Naive thymus-derived CD8-positive, alpha-beta T cell (primary cell): ENCODE data around the gene PMEL. TPM values are rescaled to one million over a fixed set of nuclear protein-coding genes. Genes with fewer than 3 reads are reported as not detected.
"Not testable (repeated sequence)": the region's sequence is repeated elsewhere in the genome, so short reads cannot be mapped to it uniquely, and the experiment has no call there.

Experiments used
- ATAC-seq, 2 donors: fragments of 150-1000 bp; cut with Tn5 transposase in 1 of 2; sonication (Bioruptor Pico), chemical (Tn5 transposase) in 1 of 2; 1 replicate in 1 of 2; 2 replicates in 1 of 2; pipeline ENCODE4 v1.10.0; 2021; ENCODE audit warnings: mild to moderate bottlenecking in 2 of 2, moderate library complexity in 2 of 2
- POLR2A ChIA-PET: fragments of 350-600 bp; sonication (Branson Sonifier 250); formaldehyde crosslinking; loops from one replicate; lab custom pipeline; 2021; ENCODE audit warnings: antibody characterized with exemption; lab: Charles Lee
- DNase-seq, 10 donors: peaks; one replicate each; pipeline versions ENCODE4 v3.0.0 to v3.0.0-alpha.2; 2020 to 2022
- H3K27ac Mint-ChIP-seq, 10 donors: one replicate each; pipeline ENCODE4 v1.8.0; 2020 to 2022; ENCODE audit warnings: mild to moderate bottlenecking in 10 of 10, mixed read lengths in 10 of 10, moderate library complexity in 4 of 10, inconsistent platforms in 1 of 10
- H3K27me3 Mint-ChIP-seq, 5 donors: one replicate each; pipeline ENCODE4 v1.8.0; 2021 to 2022; ENCODE audit warnings: mixed read lengths in 5 of 5
- H3K36me3 Mint-ChIP-seq, 3 donors: one replicate each; pipeline ENCODE4 v1.8.0; 2020 to 2022; ENCODE audit warnings: mixed read lengths in 3 of 3, mild to moderate bottlenecking in 2 of 3, inconsistent platforms in 1 of 3
- H3K4me1 Mint-ChIP-seq, 4 donors: one replicate each; pipeline ENCODE4 v1.8.0; 2021 to 2022; ENCODE audit warnings: mixed read lengths in 4 of 4
- H3K4me3 Mint-ChIP-seq, 10 donors: one replicate each; pipeline ENCODE4 v1.8.0; 2020 to 2022; ENCODE audit warnings: mild to moderate bottlenecking in 10 of 10, mixed read lengths in 10 of 10, moderate library complexity in 6 of 10, inconsistent platforms in 1 of 10
- H3K9me3 Mint-ChIP-seq, 9 donors: one replicate each; pipeline ENCODE4 v1.8.0; 2020 to 2022; ENCODE audit warnings: mixed read lengths in 9 of 9, mild to moderate bottlenecking in 3 of 9, inconsistent platforms in 1 of 9, moderate library complexity in 1 of 9
- polyA plus RNA-seq, 3 donors: library from polyadenylated mRNA; unstranded; fragments of 300-500 nt; fragmentation: Illumina TruSeq; gene quantifications; one replicate each; pipeline ENCODE4 v1.2.3, GENCODE V29; 2021
- total RNA-seq, 8 experiments: library from RNA in 2 of 8; stranded (reverse) in 2 of 8; gene quantifications; one replicate each; pipeline ENCODE4 v1.2.3 and lab custom pipeline; 2021 to 2026

The PMEL gene
- total and polyA plus RNA-seq, 5 experiments from 2014 or later = 0.15 TPM; not detected in 4

GRCh38 chr12:55927588-55928502 is 38.0 kb downstream of the PMEL start, which contains the start of gene PYM1:
PYM1 (minus strand) TSS chr12:55927894; CDS start chr12:55927761, 133 bp downstream.
- no peaks in the 10 kb centered on the region for H3K27me3 Mint-ChIP-seq
- ATAC-seq = peak in 1 of 2 donors; percentile 5

DNA sequence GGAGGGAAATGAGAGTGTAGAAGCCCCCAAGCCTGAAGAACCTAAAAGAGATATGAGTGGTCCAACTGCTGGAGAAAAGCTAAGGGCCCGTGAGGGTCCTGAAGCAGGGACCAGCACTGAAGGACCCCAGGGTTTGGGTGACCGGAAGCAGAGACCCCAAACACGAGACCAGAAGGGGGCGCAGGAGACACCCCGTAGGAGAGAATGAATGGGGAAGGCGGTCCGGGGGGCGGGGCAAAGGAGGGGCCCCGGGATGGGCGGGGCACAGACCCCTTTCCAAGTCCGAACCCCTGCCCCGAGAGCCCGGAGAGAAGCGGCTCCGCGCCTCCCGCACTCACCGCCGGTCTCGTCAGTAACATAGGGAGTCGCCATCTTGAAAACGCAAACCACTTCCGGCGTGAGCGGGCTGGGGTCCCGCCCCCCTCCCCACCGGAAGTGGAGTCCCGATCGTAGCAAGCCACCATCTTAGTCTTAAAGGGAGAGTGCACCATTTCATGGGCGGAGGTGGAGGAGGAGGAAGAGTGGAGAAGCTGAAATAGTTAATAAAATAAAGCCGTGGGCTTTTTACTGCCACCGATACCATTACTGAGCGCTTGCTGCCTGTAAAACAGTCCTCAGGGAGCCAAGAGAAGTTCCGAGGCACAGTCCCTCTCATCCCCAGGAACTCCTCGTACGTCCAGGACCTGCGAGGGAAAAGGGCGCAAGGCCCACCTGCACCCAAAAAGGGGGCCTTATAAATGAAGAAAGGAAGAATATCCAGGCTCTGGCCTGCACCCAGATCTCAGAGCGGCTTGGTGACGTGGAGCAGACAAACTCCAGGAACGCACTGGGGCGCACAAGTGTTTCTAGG is 38.9 kb downstream of the PMEL start:
- no peaks in the 10 kb centered on the region for H3K27me3 Mint-ChIP-seq
- H3K4me1 Mint-ChIP-seq = peaks cover 34 to 67% (median 51%) of the 10 kb centered on the region in 4 donors
- H3K4me3 Mint-ChIP-seq = peak overlapping the region; percentile 92 to 100 (median 98)
- no peaks in the 10 kb centered on the region for H3K9me3 Mint-ChIP-seq
- DNase-seq (peak; percentile 77 to 96 (median 88)), ATAC-seq (peak; percentile 41 to 46)
- H3K36me3 Mint-ChIP-seq = peaks cover 14 to 28% (median 19%) of the 10 kb centered on the region in 3 donors
- peak overlapping the region; percentile 95 to 100 (median 98) for H3K27ac Mint-ChIP-seq
- POLR2A ChIA-PET = interaction anchor here (0.6 to 10.9 kb wide), 36 partner anchors 10 to 1647 kb away, joined by 3 to 293 read pairs (median 4); partner anchors contain the start of genes BLOC1S1, CBX5, DNAJC14 and GDF11

More at GRCh38 chr12:55927588-55928502, 38.0 kb downstream of the PMEL start, which contains the start of gene PYM1:
- POLR2A ChIA-PET = interaction anchor here (0.6 to 10.9 kb wide), 34 partner anchors 9 to 1648 kb away, joined by 3 to 293 read pairs (median 4); partner anchors contain the start of genes BLOC1S1, CBX5, DNAJC14 and ESYT1
- no peaks in the 10 kb centered on the region for H3K9me3 Mint-ChIP-seq
- peaks cover 38 to 65% (median 48%) of the 10 kb centered on the region in 4 donors for H3K4me1 Mint-ChIP-seq
- H3K27ac Mint-ChIP-seq = peak within 1 kb of the TSS; percentile 96 to 100 (median 98)
- H3K4me3 Mint-ChIP-seq = peak within 1 kb of the TSS; percentile 93 to 100 (median 98)
- peaks cover 20 to 24% (median 21%) of the 10 kb centered on the region in 3 donors for H3K36me3 Mint-ChIP-seq
- DNase-seq = peak; percentile 16 to 73 (median 44)

DNA sequence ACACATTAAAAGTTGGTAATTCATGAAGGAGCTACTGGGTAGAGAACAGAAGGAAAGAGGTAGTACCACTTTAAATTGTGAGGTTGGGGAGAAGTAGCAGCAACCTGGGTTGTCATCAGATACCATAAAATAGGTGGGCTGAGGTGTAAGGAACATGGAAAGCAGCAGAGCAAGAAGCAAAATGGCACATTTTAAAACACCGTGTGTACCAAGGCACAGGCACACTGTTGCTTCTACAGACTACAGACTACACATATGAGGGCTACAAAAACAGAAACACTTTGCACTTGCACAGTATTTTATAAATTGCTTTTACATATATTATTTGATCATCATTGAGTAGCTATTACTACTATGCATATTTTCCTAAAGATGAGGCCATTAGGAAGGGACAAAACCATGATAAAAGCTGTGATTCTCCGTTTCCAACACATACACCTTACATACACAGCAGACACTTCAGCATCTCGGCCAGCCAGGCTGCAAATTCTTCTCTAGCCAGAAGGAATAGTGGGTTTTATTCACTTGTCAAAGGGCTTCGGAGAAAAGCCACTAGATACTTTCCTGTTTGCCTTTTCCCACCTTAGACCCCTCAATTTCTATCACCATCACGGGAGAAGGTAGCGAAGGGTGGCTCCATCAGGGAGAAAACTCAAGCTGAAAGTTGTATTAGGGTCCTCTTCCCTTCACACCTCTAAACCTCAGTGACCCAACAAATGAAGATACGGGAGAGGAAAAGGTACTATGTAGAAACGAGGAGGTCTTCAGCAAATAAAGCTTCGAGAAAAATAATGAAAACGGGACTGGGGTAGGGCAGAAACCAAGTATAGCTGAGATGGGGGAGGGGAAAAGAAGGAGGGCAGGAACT is 39.7 kb downstream of the PMEL start:
- peak overlapping the region; percentile 95 to 100 (median 98) for H3K27ac Mint-ChIP-seq
- peaks cover 9 to 25% (median 13%) of the 10 kb centered on the region in 3 donors for H3K36me3 Mint-ChIP-seq
- no peak for ATAC-seq
- peaks cover 33 to 70% (median 56%) of the 10 kb centered on the region in 4 donors for H3K4me1 Mint-ChIP-seq
- H3K4me3 Mint-ChIP-seq = peak overlapping the region; percentile 92 to 100 (median 98)
- H3K27me3 Mint-ChIP-seq = no peaks in the 10 kb centered on the region
- DNase-seq = peak in 2 of 10 donors; percentile 21 to 23
- no peaks in the 10 kb centered on the region for H3K9me3 Mint-ChIP-seq
- POLR2A ChIA-PET = interaction anchor here (0.6 to 10.9 kb wide), 23 partner anchors 10 to 1646 kb away, joined by 3 to 293 read pairs (median 4); partner anchors contain the start of genes BLOC1S1, CBX5, DNAJC14 and GDF11

GRCh38 chr12:55925371-55925770 is 40.5 kb downstream of the PMEL start:
- Mint-ChIP-seq H3K4me3 (peak overlapping the region; percentile 92 to 100 (median 98)), H3K4me1 (peaks cover 30 to 67% (median 57%) of the 10 kb centered on the region in 4 donors), H3K27me3 (no peaks in the 10 kb centered on the region), H3K9me3 (no peaks in the 10 kb centered on the region), H3K27ac (peak overlapping the region; percentile 95 to 100 (median 98)), H3K36me3 (peaks cover 7 to 28% (median 10%) of the 10 kb centered on the region in 3 donors)
- DNase-seq = no peak
- ATAC-seq = no peak
- POLR2A ChIA-PET = interaction anchor here (1.0 to 10.9 kb wide), 9 partner anchors 11 to 179 kb away, joined by 3 to 293 read pairs (median 5); partner anchors contain the start of genes DNAJC14, ORMDL2, PA2G4 and RAB5B

- not testable (repeated sequence) for DNase-seq, H3K4me3 Mint-ChIP-seq, H3K9me3 Mint-ChIP-seq, ATAC-seq, H3K27me3 Mint-ChIP-seq
- Mint-ChIP-seq H3K36me3 (peaks cover 7 to 36% (median 8%) of the 10 kb centered on the region in 3 donors), H3K27ac (peak overlapping the region in 4 of 10 donors; percentile 27 to 69 (median 43)), H3K4me1 (peaks cover 20 to 63% (median 48%) of the 10 kb centered on the region in 4 donors)
- POLR2A ChIA-PET = interaction anchor here (0.7 to 10.9 kb wide), 3 partner anchors 14 to 1306 kb away, joined by 3 to 293 read pairs (median 4); partner anchors contain the start of gene SHMT2
These were observed 42.2 kb downstream of the PMEL start for GRCh38 chr12:55923648-55924047.

DNA sequence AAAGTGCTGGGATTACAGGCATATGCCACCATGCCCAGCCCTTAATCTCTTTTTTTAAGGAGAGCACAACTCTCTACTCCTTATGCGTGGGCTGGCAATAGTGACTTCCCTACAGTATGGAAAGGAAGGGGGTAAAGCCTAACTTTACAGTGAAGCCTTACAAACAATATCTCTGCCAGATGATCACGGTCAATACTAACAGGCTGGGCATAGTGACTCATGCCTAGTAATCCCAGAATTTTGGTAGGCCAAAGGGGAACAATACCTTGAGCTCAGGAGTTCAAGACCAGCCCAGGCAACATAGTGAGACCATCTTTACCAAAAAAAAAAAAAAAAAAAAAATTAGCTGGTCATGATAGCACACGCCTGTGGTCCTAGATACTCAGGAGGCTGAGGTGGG is 43.7 kb downstream of the PMEL start:
- H3K4me1 Mint-ChIP-seq = peaks cover 20 to 60% (median 49%) of the 10 kb centered on the region in 4 donors
- peaks cover 4 to 40% (median 6%) of the 10 kb centered on the region in 3 donors for H3K36me3 Mint-ChIP-seq
- H3K9me3 Mint-ChIP-seq = no peaks in the 10 kb centered on the region
- peak overlapping the region in 4 of 10 donors; percentile 12 to 71 (median 48) for H3K27ac Mint-ChIP-seq
- DNase-seq = no peak
- H3K4me3 Mint-ChIP-seq = peak overlapping the region in 2 of 10 donors; percentile 7 to 9
- POLR2A ChIA-PET = interaction anchor here (0.5 to 10.9 kb wide), 4 partner anchors 15 to 398 kb away, joined by 3 to 293 read pairs (median 4); no protein-coding TSS in a partner anchor
- ATAC-seq = no peak
- H3K27me3 Mint-ChIP-seq = no peaks in the 10 kb centered on the region

DNA sequence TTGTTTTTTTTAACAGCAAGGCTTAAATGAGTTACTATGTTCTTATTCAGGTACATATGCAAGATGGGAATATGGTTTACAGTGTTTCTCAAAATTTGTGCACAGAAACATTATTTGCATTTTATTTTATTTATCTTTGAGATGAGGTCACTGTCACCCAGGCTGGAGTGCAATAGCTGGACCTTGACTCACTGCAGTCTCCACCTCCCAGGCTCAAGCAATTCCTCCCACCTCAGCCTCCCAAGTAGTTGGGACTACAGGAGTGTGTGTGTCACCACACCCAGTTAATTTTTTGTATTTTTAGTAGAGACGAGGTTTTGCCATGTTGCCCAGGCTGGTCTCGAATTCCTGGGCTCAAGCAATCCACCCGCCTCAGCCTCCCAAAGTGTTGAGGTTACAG is 46.8 kb downstream of the PMEL start:
- Mint-ChIP-seq H3K36me3 (peaks cover 0 to 47% (median 4%) of the 10 kb centered on the region in 3 donors), H3K27ac (peak overlapping the region in 1 of 10 donors; percentile 48), H3K4me1 (peaks cover 12 to 56% (median 50%) of the 10 kb centered on the region in 4 donors)
- DNase-seq, ATAC-seq, H3K27me3 Mint-ChIP-seq, H3K4me3 Mint-ChIP-seq, H3K9me3 Mint-ChIP-seq: not testable (repeated sequence)
- POLR2A ChIA-PET = interaction anchor here (0.9 to 3.3 kb wide), 4 partner anchors 9 to 19 kb away, joined by 3 to 18 read pairs (median 6); partner anchors contain the start of gene PYM1

DNA sequence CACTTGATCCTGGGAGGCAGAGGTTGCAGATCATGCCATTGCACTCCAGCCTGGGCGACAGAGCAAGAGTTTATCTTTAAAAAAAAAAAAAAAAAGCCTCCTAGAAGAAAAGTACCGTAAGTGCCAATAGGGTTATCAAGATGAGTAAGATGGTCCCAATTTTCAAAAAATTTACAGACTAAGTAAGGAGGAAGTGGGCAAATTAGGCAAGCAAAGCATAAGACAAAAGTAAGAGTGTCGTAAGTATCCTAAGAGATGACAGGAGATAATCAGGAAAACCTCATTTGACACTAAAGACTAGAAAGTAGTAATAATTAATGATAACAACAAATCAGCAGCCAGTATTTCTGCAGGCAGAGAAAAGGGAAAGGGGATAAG is 50.4 kb downstream of the PMEL start:
- no peak for DNase-seq
- peaks cover 19 to 53% (median 40%) of the 10 kb centered on the region in 4 donors for H3K4me1 Mint-ChIP-seq
- peak overlapping the region in 4 of 10 donors; percentile 5 to 40 (median 18) for H3K4me3 Mint-ChIP-seq
- no peaks in the 10 kb centered on the region for H3K9me3 Mint-ChIP-seq
- H3K27me3 Mint-ChIP-seq = no peaks in the 10 kb centered on the region
- peaks cover 0 to 41% (median 0%) of the 10 kb centered on the region in 3 donors for H3K36me3 Mint-ChIP-seq
- ATAC-seq = no peak
- H3K27ac Mint-ChIP-seq = peak overlapping the region in 7 of 10 donors; percentile 1 to 88 (median 32)
- POLR2A ChIA-PET = interaction anchor here (0.5 to 3.3 kb wide), 9 partner anchors 12 to 172 kb away, joined by 3 to 18 read pairs (median 4); partner anchors contain the start of gene PYM1

DNA sequence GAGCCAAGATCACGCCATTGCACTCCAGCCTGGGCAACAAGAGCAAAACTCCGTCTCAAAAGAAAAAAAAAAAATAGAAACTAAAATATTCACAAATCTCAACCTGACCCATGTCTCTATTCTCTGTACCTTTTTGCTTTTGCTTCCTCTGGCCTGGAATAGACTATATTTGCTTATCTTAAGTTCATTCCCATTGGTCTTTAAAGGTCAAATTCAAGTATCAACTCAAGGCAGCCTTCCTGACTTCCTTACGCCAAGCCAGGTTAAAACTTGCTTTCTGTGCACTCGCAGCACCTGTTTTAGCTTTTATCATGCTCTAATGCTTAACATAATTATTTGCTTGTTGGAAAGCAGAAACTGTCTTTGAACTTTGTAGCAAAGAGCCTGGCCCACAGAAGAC is 52.9 kb downstream of the PMEL start:
- Mint-ChIP-seq H3K4me3 (no peak overlapping the region), H3K27me3 (no peaks in the 10 kb centered on the region), H3K4me1 (peaks cover 22 to 54% (median 34%) of the 10 kb centered on the region in 4 donors), H3K36me3 (peaks cover 0 to 33% (median 0%) of the 10 kb centered on the region in 3 donors), H3K9me3 (no peaks in the 10 kb centered on the region), H3K27ac (peak overlapping the region in 7 of 10 donors; percentile 32 to 89 (median 53))
- POLR2A ChIA-PET = interaction anchor here (0.7 to 1.2 kb wide), 2 partner anchors 20 to 23 kb away, joined by 3 to 4 read pairs; no protein-coding TSS in a partner anchor
- DNase-seq (no peak), ATAC-seq (no peak)

- peaks cover 0 to 19% (median 0%) of the 10 kb centered on the region in 3 donors for H3K36me3 Mint-ChIP-seq
- DNase-seq (no peak), ATAC-seq (no peak)
- H3K4me1 Mint-ChIP-seq = peaks cover 15 to 28% (median 16%) of the 10 kb centered on the region in 4 donors
- no peaks in the 10 kb centered on the region for H3K27me3 Mint-ChIP-seq
- peak overlapping the region in 5 of 10 donors; percentile 37 to 75 (median 42) for H3K27ac Mint-ChIP-seq
- no peaks in the 10 kb centered on the region for H3K9me3 Mint-ChIP-seq
- POLR2A ChIA-PET = no interaction called here
- H3K4me3 Mint-ChIP-seq = no peak overlapping the region
These were observed 56.3 kb downstream of the PMEL start for GRCh38 chr12:55909513-55909884.
